GM18508 (cell line): ENCODE results near the gene SPOUT1.
"Not testable (repeated sequence)": the region's sequence is repeated elsewhere in the genome, so short reads cannot be mapped to it uniquely, and the experiment has no call there.

ENCODE experiments used
- ATAC-seq: cut with Tn5 transposase; IDR thresholded peaks from one replicate; pipeline ENCODE4 v1.9.1; 2021; ENCODE audit warnings: moderate number of reproducible peaks; ENCODE audit not compliant: insufficient read depth, unreplicated experiment

The SPOUT1 gene

GRCh38 chr9:128818099-128818838 is 11.3 kb downstream of the SPOUT1 start, which contains the start of gene ENDOG:
TSS of gene ENDOG (plus strand) at chr9:128818500. CDS start at chr9:128818685, 185 bp downstream.
- peak; percentile 69 for ATAC-seq

- no peak for ATAC-seq
These were observed 18.7 kb downstream of the SPOUT1 start for GRCh38 chr9:128810873-128811272.

GRCh38 chr9:128809831-128810230 is 19.8 kb downstream of the SPOUT1 start:
- ATAC-seq = no peak

- no peak for ATAC-seq
These were observed 20.5 kb downstream of the SPOUT1 start for GRCh38 chr9:128809036-128809599.

- ATAC-seq = no peak
These were observed 21.1 kb downstream of the SPOUT1 start for GRCh38 chr9:128808543-128808942.

GRCh38 chr9:128807827-128808226 is 21.8 kb downstream of the SPOUT1 start:
- ATAC-seq = no peak

GRCh38 chr9:128805661-128806060 is 23.9 kb downstream of the SPOUT1 start:
- no peak for ATAC-seq

- no peak for ATAC-seq
These were observed 27.1 kb downstream of the SPOUT1 start for GRCh38 chr9:128802482-128802881.

- no peak for ATAC-seq
These were observed 29.5 kb downstream of the SPOUT1 start for GRCh38 chr9:128800061-128800460.

GRCh38 chr9:128798896-128799295 is 30.7 kb downstream of the SPOUT1 start:
- ATAC-seq = no peak

- not testable (repeated sequence) for ATAC-seq
These were observed 34.6 kb downstream of the SPOUT1 start for GRCh38 chr9:128794961-128795360.

- no peak for ATAC-seq
These were observed 36.5 kb downstream of the SPOUT1 start for GRCh38 chr9:128792978-128793686.

GRCh38 chr9:128792134-128792533 is 37.5 kb downstream of the SPOUT1 start:
- no peak for ATAC-seq

- ATAC-seq = no peak
These were observed 39.1 kb downstream of the SPOUT1 start for GRCh38 chr9:128790536-128790935.

GRCh38 chr9:128788445-128788844 is 41.1 kb downstream of the SPOUT1 start:
- no peak for ATAC-seq

- ATAC-seq = no peak
These were observed 41.9 kb downstream of the SPOUT1 start for GRCh38 chr9:128787659-128788058.

GRCh38 chr9:128786681-128787601 is 42.7 kb downstream of the SPOUT1 start, which contains the start of gene TBC1D13:
TSS of gene TBC1D13 (plus strand) at chr9:128787253. CDS start at chr9:128787354, 101 bp downstream.
- peak; percentile 49 for ATAC-seq

GRCh38 chr9:128785427-128785826 is 44.2 kb downstream of the SPOUT1 start:
- ATAC-seq = no peak

- no peak for ATAC-seq
These were observed 46.9 kb downstream of the SPOUT1 start for GRCh38 chr9:128782669-128783068.
